H9 (cell line): ENCODE measurements around the gene PPARG. TPM values are rescaled to one million over a fixed set of nuclear protein-coding genes. Genes with fewer than 3 reads are reported as not detected.

Experiments used
- DNase-seq: peaks from one replicate; pipeline ENCODE4 v3.0.0-alpha.2; 2017
- H2AFZ ChIP-seq: one replicate; pipeline ENCODE4 v1.6.1; 2013; ENCODE audit warnings: mild to moderate bottlenecking, low read length, control low read depth, moderate library complexity
- H2AK5ac ChIP-seq: 2 replicates; pipeline ENCODE4 v1.6.1; 2013; ENCODE audit warnings: low read length, control low read depth, mixed read lengths; ENCODE audit not compliant: insufficient read length
- H2BK120ac ChIP-seq: one replicate; pipeline ENCODE4 v1.6.1; 2013; ENCODE audit warnings: low read depth, mild to moderate bottlenecking, low read length, control low read depth, inconsistent platforms; ENCODE audit not compliant: poor library complexity, severe bottlenecking
- H2BK12ac ChIP-seq: 2 replicates; pipeline ENCODE4 v1.6.1; 2013; ENCODE audit warnings: low read length, control low read depth, mixed read lengths, low read depth; ENCODE audit not compliant: insufficient read length
- H2BK15ac ChIP-seq: 2 replicates; pipeline ENCODE4 v1.6.1; 2013; ENCODE audit warnings: low read depth, low read length, control low read depth
- H2BK20ac ChIP-seq: one replicate; pipeline ENCODE4 v1.6.1; 2013; ENCODE audit warnings: low read depth, mild to moderate bottlenecking, low read length, control low read depth, inconsistent platforms; ENCODE audit not compliant: poor library complexity, severe bottlenecking
- H2BK5ac ChIP-seq: 2 replicates; pipeline ENCODE4 v1.6.1; 2013; ENCODE audit warnings: low read length, control low read depth, mixed read lengths; ENCODE audit not compliant: insufficient read length
- H3K14ac ChIP-seq: 2 replicates; pipeline ENCODE4 v1.6.1; 2013; ENCODE audit warnings: low read length, control low read depth; ENCODE audit not compliant: insufficient read depth
- H3K18ac ChIP-seq: 2 replicates; pipeline ENCODE4 v1.6.1; 2013; ENCODE audit warnings: low read depth, mild to moderate bottlenecking, mixed read lengths, low read length, control low read depth; ENCODE audit not compliant: insufficient read length
- H3K23ac ChIP-seq: 2 replicates; pipeline ENCODE4 v1.6.1; 2013; ENCODE audit warnings: low read length, control low read depth, mixed read lengths, low read depth; ENCODE audit not compliant: insufficient read length
- H3K23me2 ChIP-seq: 2 replicates; pipeline ENCODE4 v1.6.1; 2013; ENCODE audit warnings: low read depth, mild to moderate bottlenecking, mixed read lengths, low read length, control low read depth; ENCODE audit not compliant: insufficient read length, poor library complexity, severe bottlenecking
- H3K27ac ChIP-seq: 2 replicates; pipeline ENCODE4 v1.5.1; 2013; ENCODE audit warnings: low read length, control low read depth, mixed read lengths, low read depth; ENCODE audit not compliant: insufficient read length
- H3K27me3 ChIP-seq: 2 replicates; pipeline ENCODE4 v1.6.1; 2013; ENCODE audit warnings: low read length, control low read depth, inconsistent platforms; ENCODE audit not compliant: insufficient read depth
- H3K4ac ChIP-seq: 2 replicates; pipeline ENCODE4 v1.6.1; 2013; ENCODE audit warnings: low read depth, mild to moderate bottlenecking, control low read depth, inconsistent platforms, low read length, moderate library complexity
- H3K4me1 ChIP-seq: 2 replicates; pipeline ENCODE4 v1.6.1; 2013; ENCODE audit warnings: low read length, control low read depth, inconsistent platforms; ENCODE audit not compliant: insufficient read depth
- H3K4me2 ChIP-seq: 2 replicates; pipeline ENCODE4 v1.6.1; 2013; ENCODE audit warnings: low read length, control low read depth, mixed read lengths; ENCODE audit not compliant: insufficient read length, insufficient read depth
- H3K56ac ChIP-seq: 2 replicates; pipeline ENCODE4 v1.6.1; 2013; ENCODE audit warnings: low read depth, mild to moderate bottlenecking, mixed read lengths, low read length, control low read depth; ENCODE audit not compliant: insufficient read length
- H3K79me1 ChIP-seq: 2 replicates; pipeline ENCODE4 v1.6.1; 2013; ENCODE audit warnings: low read depth, mild to moderate bottlenecking, moderate library complexity, low read length, control low read depth, inconsistent platforms; ENCODE audit not compliant: insufficient read depth, poor library complexity, severe bottlenecking
- H3K79me2 ChIP-seq: 2 replicates; pipeline ENCODE4 v1.6.1; 2013; ENCODE audit warnings: low read length, control low read depth, inconsistent platforms; ENCODE audit not compliant: insufficient read depth
- H3K9ac ChIP-seq: 2 replicates; pipeline ENCODE4 v1.6.1; 2013; ENCODE audit warnings: low read length, control low read depth, mixed read lengths; ENCODE audit not compliant: insufficient read length; ENCODE audit errors: extremely low read depth
- H3K9me3 ChIP-seq: one replicate; pipeline ENCODE4 v1.6.1; 2013; ENCODE audit warnings: low read depth, low read length, inconsistent platforms; ENCODE audit not compliant: control insufficient read depth
- H3T11ph ChIP-seq: one replicate; pipeline ENCODE4 v1.6.1; 2013; ENCODE audit warnings: mild to moderate bottlenecking, low read length, control low read depth, inconsistent platforms
- H4K20me1 ChIP-seq: one replicate; pipeline ENCODE4 v1.6.1; 2013; ENCODE audit not compliant: control insufficient read depth, insufficient read length, insufficient read depth
- H4K5ac ChIP-seq: 2 replicates; pipeline ENCODE4 v1.6.1; 2013; ENCODE audit warnings: low read depth, mild to moderate bottlenecking, mixed read lengths, low read length, control low read depth; ENCODE audit not compliant: insufficient read length
- H4K8ac ChIP-seq: replicated peaks from 2 replicates; pipeline ENCODE4 v1.6.1; 2013; ENCODE audit warnings: low read length, control low read depth, mixed read lengths, low read depth; ENCODE audit not compliant: insufficient read length
- H4K91ac ChIP-seq: 2 replicates; pipeline ENCODE4 v1.6.1; 2013; ENCODE audit warnings: low read depth, mild to moderate bottlenecking, moderate library complexity, mixed read lengths, low read length, control low read depth; ENCODE audit not compliant: insufficient read length
- H3K27ac Mint-ChIP-seq, 3 experiments: 2 replicates in 2 of 3; 3 replicates in 1 of 3; pipeline ENCODE4 v1.8.0; 2020 to 2021; ENCODE audit warnings: mixed read lengths in 3 of 3, mild to moderate bottlenecking in 1 of 3, moderate library complexity in 1 of 3
- H3K27me3 Mint-ChIP-seq: 2 replicates; pipeline ENCODE4 v1.8.0; 2021; ENCODE audit warnings: low read depth, mild to moderate bottlenecking, moderate library complexity, mixed read lengths
- H3K36me3 Mint-ChIP-seq, 3 experiments: 2 replicates in 2 of 3; 3 replicates in 1 of 3; pipeline ENCODE4 v1.8.0; 2020 to 2021; ENCODE audit warnings: low read depth in 3 of 3, mixed read lengths in 3 of 3; ENCODE audit not compliant: insufficient read depth in 1 of 3
- H3K4me1 Mint-ChIP-seq, 2 experiments: 2 replicates each; pipeline ENCODE4 v1.8.0; 2020; ENCODE audit warnings: mixed read lengths in 2 of 2
- H3K4me3 Mint-ChIP-seq, 2 experiments: 2 replicates in 1 of 2; 3 replicates in 1 of 2; pipeline ENCODE4 v1.8.0; 2020 to 2021; ENCODE audit warnings: mild to moderate bottlenecking in 2 of 2, mixed read lengths in 2 of 2, moderate library complexity in 1 of 2
- H3K9me3 Mint-ChIP-seq, 2 experiments: 2 replicates in 1 of 2; 3 replicates in 1 of 2; pipeline ENCODE4 v1.8.0; 2020; ENCODE audit warnings: mild to moderate bottlenecking in 2 of 2, mixed read lengths in 2 of 2, moderate library complexity in 1 of 2
- CTCF ChIP-seq: fragments of 200-600 bp; sonication (generic); conservative IDR thresholded peaks from 3 replicates; pipeline ENCODE4 v1.8.0; 2021; ENCODE audit warnings: antibody characterized with exemption, mild to moderate bottlenecking
- WGBS: extraction: QIAGEN DNeasy Blood & Tissue Kit; methylation state at CpG from one replicate; pipeline ENCODE4 v1.1.7; 2013; ENCODE audit warnings: missing lambda C conversion rate, low lambda C conversion rate, mixed read lengths; ENCODE audit not compliant: insufficient read length; ENCODE audit errors: extremely low coverage; 5-methylcytosine and 5-hydroxymethylcytosine counted together
- total RNA-seq: library from RNA; stranded (reverse); gene quantifications from 2 replicates; pipeline ENCODE4 v1.2.1, GENCODE V29; 2021

PPARG gene
- total RNA-seq, 1 experiment from 2014 or later, result 0.42 TPM

DNA sequence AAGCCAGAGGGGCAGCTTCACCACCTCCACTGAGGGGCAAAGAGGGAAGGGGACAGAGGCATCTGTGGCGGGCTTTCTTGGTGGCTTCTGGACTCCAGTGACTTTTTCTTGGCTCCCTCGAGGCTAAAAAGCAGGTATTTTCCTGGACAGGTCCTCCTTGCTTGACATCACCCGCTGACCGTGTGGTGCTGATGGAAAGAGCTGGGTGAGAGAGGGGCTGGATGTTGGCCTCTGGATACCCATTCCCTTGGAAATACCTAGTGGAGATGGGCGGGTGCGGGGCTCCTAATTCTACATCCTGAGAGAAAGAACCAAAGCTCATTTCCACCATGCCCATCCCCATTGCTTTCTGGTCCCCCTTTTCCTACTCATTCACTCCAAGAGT is 148.3 kb downstream of the PPARG start:
- H3K23me2 ChIP-seq, result no peaks in the 10 kb centered on the region
- H3K4ac ChIP-seq, result no peak overlapping the region
- Mint-ChIP-seq H3K27me3 (peaks cover 7% of the 10 kb centered on the region), H3K36me3 (no peaks in the 10 kb centered on the region), H3K4me3 (no peak overlapping the region), H3K9me3 (no peaks in the 10 kb centered on the region), H3K27ac (peak overlapping the region in 1 of 3 experiments; percentile 78; a peak in 1 of 7 replicates), H3K4me1 (peaks cover 9 to 10% of the 10 kb centered on the region in 2 experiments)
- no peak overlapping the region for H3K14ac ChIP-seq
- H4K91ac ChIP-seq, result no peak overlapping the region
- no peaks in the 10 kb centered on the region for H3K9me3 ChIP-seq
- H2AFZ ChIP-seq, result no peak overlapping the region
- H3K18ac ChIP-seq, result no peak overlapping the region
- H3K23ac ChIP-seq, result no peak overlapping the region
- TF ChIP-seq CTCF, result no peak
- no CpG with 5 or more reads among the region's 6 CpGs for WGBS
- H2AK5ac ChIP-seq, result no peak overlapping the region
- H3K79me1 ChIP-seq, result no peaks in the 10 kb centered on the region
- no peaks in the 10 kb centered on the region for H3K27me3 ChIP-seq
- H3K79me2 ChIP-seq, result no peaks in the 10 kb centered on the region
- no peak overlapping the region for H2BK20ac ChIP-seq
- H3K4me2 ChIP-seq, result no peak overlapping the region
- H2BK15ac ChIP-seq, result no peak overlapping the region
- H3K56ac ChIP-seq, result no peak overlapping the region
- no peak overlapping the region for H2BK12ac ChIP-seq
- no peak overlapping the region for H4K8ac ChIP-seq
- H4K5ac ChIP-seq, result no peak overlapping the region
- no peak overlapping the region for H3T11ph ChIP-seq
- no peaks in the 10 kb centered on the region for H4K20me1 ChIP-seq
- H2BK5ac ChIP-seq, result no peak overlapping the region
- no peak overlapping the region for H3K27ac ChIP-seq
- H3K4me1 ChIP-seq, result no peaks in the 10 kb centered on the region
- H2BK120ac ChIP-seq, result no peak overlapping the region
- DNase-seq, result no peak
- H3K9ac ChIP-seq, result no peak overlapping the region
